Measurements from ENCODE around the gene ZNF74.
"Not testable (repeated sequence)": the region's sequence is repeated elsewhere in the genome, so short reads cannot be mapped to it uniquely, and the experiment has no call there.

ZNF74 gene

DNA sequence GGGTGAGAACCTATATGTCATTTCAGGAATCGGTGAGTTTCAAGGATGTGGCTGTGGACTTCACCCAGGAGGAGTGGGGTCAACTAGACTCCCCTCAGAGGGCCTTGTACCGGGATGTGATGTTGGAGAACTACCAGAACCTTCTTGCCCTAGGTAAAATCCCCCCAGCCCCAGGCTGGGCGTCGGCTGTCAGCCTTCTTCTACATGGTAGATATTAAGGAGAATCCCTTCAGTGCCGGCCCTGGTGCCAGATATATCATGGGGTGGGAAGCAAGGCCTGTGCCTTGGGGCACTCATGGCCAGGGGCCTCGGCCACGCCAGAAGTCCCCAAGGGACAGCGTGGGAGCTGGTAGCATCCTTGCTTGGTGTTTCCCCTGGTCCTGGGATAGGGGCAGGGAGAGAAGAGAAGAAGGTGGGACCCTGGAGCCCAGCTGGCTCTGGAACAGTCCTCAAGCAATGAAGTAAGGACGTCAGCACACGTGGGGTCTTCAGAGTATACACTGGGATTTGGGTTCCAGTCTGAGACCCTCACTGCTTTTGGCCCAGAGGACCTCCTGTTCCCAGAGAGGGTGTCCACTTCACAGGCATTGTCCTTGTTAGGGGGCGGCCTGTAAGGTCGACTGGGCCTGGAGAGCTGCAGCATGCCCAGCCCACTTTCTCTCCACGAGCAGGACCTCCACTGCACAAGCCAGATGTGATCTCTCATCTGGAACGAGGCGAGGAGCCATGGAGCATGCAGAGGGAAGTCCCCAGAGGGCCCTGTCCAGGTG lies 6.8 kb downstream of the ZNF74 start:
- DNase-seq (ENCODE audit: low spot score): no peak

- no peak for DNase-seq (ENCODE audit: low spot score)
Observed at GRCh38 chr22:20401376-20402014, 7.5 kb downstream of the ZNF74 start.

DNA sequence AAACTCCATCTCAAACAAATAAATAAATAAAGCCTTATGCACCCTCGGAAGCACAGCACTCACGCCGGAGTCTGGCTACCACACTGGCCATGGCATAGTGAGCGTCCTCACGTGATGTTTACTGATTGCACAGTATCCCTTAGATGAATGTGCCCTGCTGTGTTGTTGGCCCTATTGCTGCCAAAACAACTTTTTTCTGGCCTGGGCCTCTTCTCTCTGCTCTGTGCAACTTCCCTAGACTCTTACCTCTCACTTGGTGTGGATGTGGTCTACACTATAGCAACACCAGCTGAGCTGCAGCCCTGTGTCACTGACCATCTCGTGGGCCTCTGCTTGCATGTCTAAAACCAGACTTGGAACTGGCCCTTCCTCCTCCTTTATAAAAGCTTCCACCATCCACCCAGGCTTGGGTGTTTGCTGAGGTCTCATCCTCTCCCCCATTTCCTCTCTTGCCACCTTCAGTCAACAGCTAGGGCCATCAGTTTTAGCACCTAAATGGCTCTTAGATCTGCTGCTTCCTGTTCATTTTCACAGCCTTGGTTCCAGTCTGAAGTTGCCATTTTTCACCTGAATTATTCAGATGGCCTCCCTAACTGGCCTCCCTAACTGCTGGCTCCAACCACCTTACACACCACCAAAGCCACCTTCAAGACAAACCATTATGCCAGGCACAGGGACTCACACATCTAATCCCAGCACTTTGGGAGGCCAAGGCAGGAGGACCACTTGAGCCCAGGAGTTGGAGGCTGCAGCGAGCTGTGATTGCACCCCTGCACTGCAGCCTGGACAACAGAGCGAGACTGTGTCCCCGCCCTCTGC lies 9.2 kb downstream of the ZNF74 start:
- no peak for DNase-seq (ENCODE audit: low spot score)

GRCh38 chr22:20403779-20404140 lies 9.8 kb downstream of the ZNF74 start:
- no peak for DNase-seq (ENCODE audit: low spot score)

GRCh38 chr22:20404881-20405280 lies 10.9 kb downstream of the ZNF74 start:
- DNase-seq (ENCODE audit: low spot score): no peak

- no peak for DNase-seq (ENCODE audit: low spot score)
Observed at GRCh38 chr22:20405291-20405930, 11.5 kb downstream of the ZNF74 start.

GRCh38 chr22:20405931-20406685 lies 12.2 kb downstream of the ZNF74 start:
- no peak for DNase-seq (ENCODE audit: low spot score)

DNA sequence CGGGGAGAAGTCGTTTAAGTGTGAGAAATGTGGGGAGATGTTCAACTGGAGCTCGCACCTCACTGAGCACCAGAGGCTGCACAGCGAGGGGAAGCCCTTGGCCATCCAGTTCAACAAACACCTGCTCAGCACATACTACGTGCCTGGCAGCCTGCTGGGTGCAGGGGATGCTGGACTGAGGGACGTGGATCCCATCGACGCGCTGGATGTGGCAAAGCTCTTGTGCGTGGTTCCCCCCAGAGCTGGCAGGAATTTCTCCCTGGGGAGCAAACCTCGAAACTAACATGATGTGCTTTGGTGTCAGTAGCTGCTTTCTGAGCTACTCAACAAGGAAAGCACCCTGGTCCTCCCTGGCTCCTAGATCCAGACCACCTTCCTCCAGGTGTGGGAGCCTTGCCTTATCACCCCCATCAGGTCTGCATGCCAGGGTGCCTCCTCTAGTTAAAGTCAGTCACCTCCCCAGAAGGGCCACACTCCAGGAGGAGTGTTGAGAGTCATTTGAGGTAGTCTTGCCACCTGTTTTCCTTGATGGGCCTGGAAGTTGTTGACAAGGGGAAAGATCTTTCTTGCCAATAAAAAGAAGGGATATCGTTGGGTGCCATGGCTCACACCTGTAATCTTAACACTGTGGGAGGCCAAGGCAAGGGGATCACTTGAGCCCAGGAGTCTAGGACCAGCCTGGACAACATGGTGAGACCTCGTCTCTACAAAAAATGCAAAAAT lies 12.9 kb downstream of the ZNF74 start:
- DNase-seq (ENCODE audit: low spot score): no peak

- DNase-seq (ENCODE audit: low spot score): no peak
Observed at GRCh38 chr22:20407829-20408228, 13.9 kb downstream of the ZNF74 start.

DNA sequence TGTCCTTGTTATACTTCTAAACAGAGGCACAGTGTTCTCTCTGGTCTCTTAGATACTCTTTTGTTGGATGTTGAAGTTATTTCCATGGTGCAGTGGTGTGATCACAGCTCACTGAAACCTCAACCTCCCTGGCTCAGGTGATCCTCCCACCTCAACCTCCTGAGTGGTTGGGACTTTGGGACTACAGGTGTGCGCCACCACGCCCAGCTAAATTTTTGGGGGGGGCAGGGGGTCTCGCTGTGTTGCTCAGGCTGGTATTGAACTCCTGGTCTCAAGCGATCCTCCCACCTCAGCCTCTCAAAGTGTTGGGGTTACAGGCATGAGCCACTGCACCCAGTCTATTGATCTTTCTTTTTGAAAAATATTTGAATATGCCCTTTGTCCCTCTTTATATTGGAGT lies 14.9 kb downstream of the ZNF74 start:
- no peak for DNase-seq (ENCODE audit: low spot score)

DNA sequence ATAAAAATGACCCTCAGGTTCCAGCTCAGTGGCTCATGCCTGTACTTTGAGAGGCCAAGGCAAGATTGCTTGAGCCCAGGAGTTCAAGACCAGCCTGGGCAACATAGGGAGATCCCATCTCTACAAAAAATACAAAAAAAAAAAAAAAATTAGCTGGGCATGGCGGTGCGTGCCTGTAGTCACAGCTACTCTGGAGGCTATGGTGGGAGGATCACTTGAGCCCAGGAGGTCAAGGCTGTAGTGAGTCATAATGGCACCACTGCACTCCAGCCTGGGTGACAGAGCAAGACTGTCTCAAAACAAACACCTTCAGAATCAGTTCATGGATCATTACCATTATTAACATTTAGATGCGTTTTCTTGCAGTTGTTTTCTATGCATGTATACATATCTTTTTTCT lies 15.4 kb downstream of the ZNF74 start:
- DNase-seq (ENCODE audit: low spot score): not testable (repeated sequence)

GRCh38 chr22:20412474-20413216 lies 18.7 kb downstream of the ZNF74 start:
- DNase-seq (ENCODE audit: low spot score): no peak

- DNase-seq (ENCODE audit: low spot score): no peak
Observed at GRCh38 chr22:20413217-20414058, 19.5 kb downstream of the ZNF74 start.

- no peak for DNase-seq (ENCODE audit: low spot score)
Observed at GRCh38 chr22:20414059-20414440, 20.1 kb downstream of the ZNF74 start.

DNA sequence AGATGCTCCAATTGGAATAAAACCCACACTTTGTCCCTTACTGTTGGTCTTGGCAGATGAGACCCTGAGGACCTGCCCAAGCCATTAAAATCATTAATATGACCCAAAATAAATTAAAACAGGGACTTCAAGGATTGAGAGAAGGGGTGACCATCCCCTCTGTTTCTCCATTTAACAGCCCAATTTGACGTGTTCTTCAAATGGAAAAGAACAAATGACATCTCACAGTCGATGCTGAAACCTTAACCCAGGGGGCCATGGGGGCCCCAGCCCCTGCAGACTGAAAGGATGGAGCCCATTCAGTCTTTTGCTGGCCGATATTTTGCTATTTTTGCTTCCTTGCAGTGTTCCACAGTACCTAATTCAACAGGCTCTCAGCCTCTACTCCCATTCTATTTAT lies 20.5 kb downstream of the ZNF74 start:
- no peak for DNase-seq (ENCODE audit: low spot score)

- DNase-seq (ENCODE audit: low spot score): not testable (repeated sequence)
Observed at GRCh38 chr22:20415241-20415640, 21.3 kb downstream of the ZNF74 start.

- not testable (repeated sequence) for DNase-seq (ENCODE audit: low spot score)
Observed at GRCh38 chr22:20415699-20416098, 21.7 kb downstream of the ZNF74 start.

- peak; percentile 82 for DNase-seq (ENCODE audit: low spot score)
Observed at GRCh38 chr22:20418211-20418788, 24.3 kb downstream of the ZNF74 start.

DNA sequence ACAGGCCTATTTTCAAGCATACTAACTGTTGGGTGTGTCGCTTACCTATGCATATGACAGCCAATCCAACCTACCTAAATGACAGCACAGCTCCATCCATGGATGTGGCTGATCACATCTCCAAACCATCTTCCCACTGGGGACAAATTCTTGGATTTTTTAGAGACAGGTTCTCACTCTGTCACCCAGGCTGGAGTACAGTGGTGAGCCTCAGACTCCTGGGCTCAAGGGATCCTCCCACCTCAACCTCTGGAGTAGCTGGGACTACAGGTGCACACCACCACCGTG lies 25.7 kb downstream of the ZNF74 start:
- DNase-seq (ENCODE audit: low spot score): no peak

All from COLO829 (cell line).